Mammary epithelial cell (primary cell): ENCODE data around the gene TESK1.

Source experiments
- EZH2 ChIP-seq: IDR thresholded peaks from 2 replicates; pipeline ENCODE4 v1.6.1; 2012; ENCODE audit warnings: low read length, inconsistent platforms, borderline replicate concordance
- TF ChIP-seq, protein P1 (sequence below), 2 donors: IDR thresholded peaks in 1 of 2; conservative IDR thresholded peaks in 1 of 2; 2 replicates each; pipeline ENCODE4 v1.5.1; 2011 to 2012; ENCODE audit warnings: inconsistent platforms in 2 of 2, low read length in 2 of 2, mild to moderate bottlenecking in 2 of 2, control low read depth in 1 of 2, low read depth in 1 of 2; ENCODE audit not compliant: insufficient read depth in 1 of 2; ENCODE audit errors: extremely low read depth in 1 of 2

GRCh38 chr9:35606138-35606504 is 1.1 kb downstream of the TESK1 start:
- TF ChIP-seq, protein P1, sequence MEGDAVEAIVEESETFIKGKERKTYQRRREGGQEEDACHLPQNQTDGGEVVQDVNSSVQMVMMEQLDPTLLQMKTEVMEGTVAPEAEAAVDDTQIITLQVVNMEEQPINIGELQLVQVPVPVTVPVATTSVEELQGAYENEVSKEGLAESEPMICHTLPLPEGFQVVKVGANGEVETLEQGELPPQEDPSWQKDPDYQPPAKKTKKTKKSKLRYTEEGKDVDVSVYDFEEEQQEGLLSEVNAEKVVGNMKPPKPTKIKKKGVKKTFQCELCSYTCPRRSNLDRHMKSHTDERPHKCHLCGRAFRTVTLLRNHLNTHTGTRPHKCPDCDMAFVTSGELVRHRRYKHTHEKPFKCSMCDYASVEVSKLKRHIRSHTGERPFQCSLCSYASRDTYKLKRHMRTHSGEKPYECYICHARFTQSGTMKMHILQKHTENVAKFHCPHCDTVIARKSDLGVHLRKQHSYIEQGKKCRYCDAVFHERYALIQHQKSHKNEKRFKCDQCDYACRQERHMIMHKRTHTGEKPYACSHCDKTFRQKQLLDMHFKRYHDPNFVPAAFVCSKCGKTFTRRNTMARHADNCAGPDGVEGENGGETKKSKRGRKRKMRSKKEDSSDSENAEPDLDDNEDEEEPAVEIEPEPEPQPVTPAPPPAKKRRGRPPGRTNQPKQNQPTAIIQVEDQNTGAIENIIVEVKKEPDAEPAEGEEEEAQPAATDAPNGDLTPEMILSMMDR (conservative IDR thresholded peaks at IDR 0.05 in 1 of 2, IDR thresholded peaks at IDR 0.05 in 1 of 2; ENCODE audit: extremely low read depth in 1 of 2, insufficient read depth in 1 of 2, low read depth in 1 of 2, low read length in 2 of 2) = no peak
- TF ChIP-seq EZH2 = no peak
